ENCODE data around the gene USP31. TPM values are rescaled to one million over a fixed set of nuclear protein-coding genes. Genes with fewer than 3 reads are reported as not detected.

USP31 gene
- total and polyA plus RNA-seq, 2 of the 13 experiments (the other 11 are each of a cell fraction or from before 2014, with no cell fraction given): 22.5 to 23.3 TPM

DNA sequence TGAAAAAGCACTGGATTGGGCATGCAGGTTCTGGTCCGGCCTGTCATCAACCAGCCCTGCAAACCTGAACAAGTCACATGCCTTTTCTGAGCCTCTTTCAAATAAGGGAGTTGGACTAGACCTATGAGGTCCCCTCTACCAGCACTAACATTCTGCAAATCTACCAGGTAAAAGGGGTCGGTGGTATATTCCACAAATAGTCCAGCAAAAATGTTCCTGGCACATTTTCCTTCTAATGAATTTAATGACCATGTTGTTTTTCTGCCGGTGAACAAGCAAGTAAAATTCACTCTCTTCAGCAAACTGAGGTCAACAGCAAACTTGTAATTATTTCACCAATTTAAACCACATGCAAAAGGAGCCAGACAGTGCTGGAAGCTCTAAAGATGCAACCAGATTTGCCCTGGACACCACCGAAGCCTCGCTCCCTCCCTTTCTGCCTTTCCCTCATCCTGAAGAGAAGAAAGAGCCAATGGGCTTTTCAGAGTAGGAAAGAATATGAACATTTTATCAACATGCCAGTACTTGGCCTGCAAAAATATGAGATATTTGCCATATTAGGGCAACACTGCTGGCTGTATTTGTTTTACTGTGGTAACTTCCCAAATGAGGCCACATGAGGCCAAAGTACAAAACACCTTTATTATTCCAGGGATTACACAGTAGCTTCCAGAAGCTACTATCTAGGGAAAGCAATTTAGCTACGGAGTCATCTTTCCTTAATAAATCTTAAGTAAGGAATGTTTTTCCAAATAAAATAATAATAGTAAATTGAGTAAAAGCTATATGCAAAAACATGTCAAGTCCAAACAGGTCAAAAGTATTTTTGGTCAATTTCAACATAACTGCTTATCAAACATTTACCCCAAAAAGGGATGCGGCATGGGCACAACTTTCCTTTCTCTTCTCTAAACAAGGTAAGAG, 45.0 kb downstream of the USP31 start (continued):
- TF ChIP-seq, protein P1, sequence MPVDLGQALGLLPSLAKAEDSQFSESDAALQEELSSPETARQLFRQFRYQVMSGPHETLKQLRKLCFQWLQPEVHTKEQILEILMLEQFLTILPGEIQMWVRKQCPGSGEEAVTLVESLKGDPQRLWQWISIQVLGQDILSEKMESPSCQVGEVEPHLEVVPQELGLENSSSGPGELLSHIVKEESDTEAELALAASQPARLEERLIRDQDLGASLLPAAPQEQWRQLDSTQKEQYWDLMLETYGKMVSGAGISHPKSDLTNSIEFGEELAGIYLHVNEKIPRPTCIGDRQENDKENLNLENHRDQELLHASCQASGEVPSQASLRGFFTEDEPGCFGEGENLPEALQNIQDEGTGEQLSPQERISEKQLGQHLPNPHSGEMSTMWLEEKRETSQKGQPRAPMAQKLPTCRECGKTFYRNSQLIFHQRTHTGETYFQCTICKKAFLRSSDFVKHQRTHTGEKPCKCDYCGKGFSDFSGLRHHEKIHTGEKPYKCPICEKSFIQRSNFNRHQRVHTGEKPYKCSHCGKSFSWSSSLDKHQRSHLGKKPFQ (CRISPR knock-in tag; IDR thresholded peaks at IDR 0.05; ENCODE audit: insufficient replicate concordance): no peak
- peak; percentile 79; the same call in 1 of the 2 replicates for TF ChIP-seq ESRRA (CRISPR knock-in tag; IDR thresholded peaks at IDR 0.05; ENCODE audit: low read depth)
- TF ChIP-seq, protein P2, sequence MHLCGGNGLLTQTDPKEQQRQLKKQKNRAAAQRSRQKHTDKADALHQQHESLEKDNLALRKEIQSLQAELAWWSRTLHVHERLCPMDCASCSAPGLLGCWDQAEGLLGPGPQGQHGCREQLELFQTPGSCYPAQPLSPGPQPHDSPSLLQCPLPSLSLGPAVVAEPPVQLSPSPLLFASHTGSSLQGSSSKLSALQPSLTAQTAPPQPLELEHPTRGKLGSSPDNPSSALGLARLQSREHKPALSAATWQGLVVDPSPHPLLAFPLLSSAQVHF (CRISPR knock-in tag; IDR thresholded peaks at IDR 0.05): no peak
- peak; percentile 82 for TF ChIP-seq TARDBP (CRISPR knock-in tag; IDR thresholded peaks at IDR 0.05)
- TF ChIP-seq, protein P3, sequence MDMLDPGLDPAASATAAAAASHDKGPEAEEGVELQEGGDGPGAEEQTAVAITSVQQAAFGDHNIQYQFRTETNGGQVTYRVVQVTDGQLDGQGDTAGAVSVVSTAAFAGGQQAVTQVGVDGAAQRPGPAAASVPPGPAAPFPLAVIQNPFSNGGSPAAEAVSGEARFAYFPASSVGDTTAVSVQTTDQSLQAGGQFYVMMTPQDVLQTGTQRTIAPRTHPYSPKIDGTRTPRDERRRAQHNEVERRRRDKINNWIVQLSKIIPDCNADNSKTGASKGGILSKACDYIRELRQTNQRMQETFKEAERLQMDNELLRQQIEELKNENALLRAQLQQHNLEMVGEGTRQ (IDR thresholded peaks at IDR 0.05; ENCODE audit: low read depth, low read length): no peak
- TF ChIP-seq, protein P3 (CRISPR knock-in tag; IDR thresholded peaks at IDR 0.05; ENCODE audit: borderline replicate concordance): peak; percentile 96; the same call in 1 of the 2 replicates
- TF ChIP-seq ISL2 (CRISPR knock-in tag; IDR thresholded peaks at IDR 0.05): peak; percentile 77; the same call in 1 of the 2 replicates
- TF ChIP-seq, protein P4, sequence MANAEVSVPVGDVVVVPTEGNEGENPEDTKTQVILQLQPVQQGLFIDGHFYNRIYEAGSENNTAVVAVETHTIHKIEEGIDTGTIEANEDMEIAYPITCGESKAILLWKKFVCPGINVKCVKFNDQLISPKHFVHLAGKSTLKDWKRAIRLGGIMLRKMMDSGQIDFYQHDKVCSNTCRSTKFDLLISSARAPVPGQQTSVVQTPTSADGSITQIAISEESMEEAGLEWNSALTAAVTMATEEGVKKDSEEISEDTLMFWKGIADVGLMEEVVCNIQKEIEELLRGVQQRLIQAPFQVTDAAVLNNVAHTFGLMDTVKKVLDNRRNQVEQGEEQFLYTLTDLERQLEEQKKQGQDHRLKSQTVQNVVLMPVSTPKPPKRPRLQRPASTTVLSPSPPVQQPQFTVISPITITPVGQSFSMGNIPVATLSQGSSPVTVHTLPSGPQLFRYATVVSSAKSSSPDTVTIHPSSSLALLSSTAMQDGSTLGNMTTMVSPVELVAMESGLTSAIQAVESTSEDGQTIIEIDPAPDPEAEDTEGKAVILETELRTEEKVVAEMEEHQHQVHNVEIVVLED (CRISPR knock-in tag; IDR thresholded peaks at IDR 0.05; ENCODE audit: borderline replicate concordance): peak; percentile 35; the same call in 1 of the 2 replicates
- no peak for TF ChIP-seq SRSF9 (IDR thresholded peaks at IDR 0.05; ENCODE audit: borderline replicate concordance, insufficient read depth, low read depth, low read length, poor library complexity, severe bottlenecking)
- TF ChIP-seq MAFG (CRISPR knock-in tag; IDR thresholded peaks at IDR 0.05): no peak
- no peak for TF ChIP-seq ARHGAP35 (CRISPR knock-in tag; IDR thresholded peaks at IDR 0.05; ENCODE audit: borderline replicate concordance)
- TF ChIP-seq ZNF678 (CRISPR knock-in tag; IDR thresholded peaks at IDR 0.05): peak; percentile 72; the same call in 1 of the 2 replicates
- peak; percentile 87; the same call in 1 of the 2 replicates for TF ChIP-seq NCOR1 (IDR thresholded peaks at IDR 0.05; ENCODE audit: borderline replicate concordance, low read length)
- TF ChIP-seq SOX13 (IDR thresholded peaks at IDR 0.05): peak; percentile 32; the same call in 1 of the 2 replicates
- TF ChIP-seq SOX13 (CRISPR knock-in tag; conservative IDR thresholded peaks at IDR 0.05 in 1 of 2, IDR thresholded peaks at IDR 0.05 in 1 of 2): peak in 1 of 2 experiments; percentile 91; a peak in 2 of 4 replicates
- peak; percentile 84 for TF ChIP-seq FOXO1 (CRISPR knock-in tag; IDR thresholded peaks at IDR 0.05)
- peak; percentile 78; the same call in 1 of the 2 replicates for TF ChIP-seq ETV5 (CRISPR knock-in tag; IDR thresholded peaks at IDR 0.05; ENCODE audit: borderline replicate concordance)
- TF ChIP-seq FOXA3 (CRISPR knock-in tag; IDR thresholded peaks at IDR 0.05): peak; percentile 96
- TF ChIP-seq, protein P5, sequence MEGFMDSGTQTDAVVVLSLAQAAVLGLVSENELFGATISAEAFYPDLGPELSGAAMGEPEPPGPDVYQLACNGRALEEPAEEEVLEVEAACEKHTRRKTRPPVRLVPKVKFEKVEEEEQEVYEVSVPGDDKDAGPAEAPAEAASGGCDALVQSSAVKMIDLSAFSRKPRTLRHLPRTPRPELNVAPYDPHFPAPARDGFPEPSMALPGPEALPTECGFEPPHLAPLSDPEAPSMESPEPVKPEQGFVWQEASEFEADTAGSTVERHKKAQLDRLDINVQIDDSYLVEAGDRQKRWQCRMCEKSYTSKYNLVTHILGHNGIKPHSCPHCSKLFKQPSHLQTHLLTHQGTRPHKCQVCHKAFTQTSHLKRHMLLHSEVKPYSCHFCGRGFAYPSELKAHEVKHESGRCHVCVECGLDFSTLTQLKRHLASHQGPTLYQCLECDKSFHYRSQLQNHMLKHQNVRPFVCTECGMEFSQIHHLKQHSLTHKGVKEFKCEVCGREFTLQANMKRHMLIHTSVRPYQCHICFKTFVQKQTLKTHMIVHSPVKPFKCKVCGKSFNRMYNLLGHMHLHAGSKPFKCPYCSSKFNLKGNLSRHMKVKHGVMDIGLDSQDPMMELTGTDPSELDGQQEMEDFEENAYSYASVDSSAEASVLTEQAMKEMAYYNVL (CRISPR knock-in tag; IDR thresholded peaks at IDR 0.05; ENCODE audit: borderline replicate concordance): peak; percentile 50; the same call in 1 of the 2 replicates

Measured in HepG2 (cell line).